ENCODE measurements around the gene ESPN. TPM values are rescaled to one million over a fixed set of nuclear protein-coding genes. Genes with fewer than 3 reads are reported as not detected.
A peak's percentile ranks its signal among the peaks of the same experiment; 100 is the strongest.
"Not testable (repeated sequence)": the region's sequence is repeated elsewhere in the genome, so short reads cannot be mapped to it uniquely, and the experiment has no call there.

Gene ESPN, protein sequence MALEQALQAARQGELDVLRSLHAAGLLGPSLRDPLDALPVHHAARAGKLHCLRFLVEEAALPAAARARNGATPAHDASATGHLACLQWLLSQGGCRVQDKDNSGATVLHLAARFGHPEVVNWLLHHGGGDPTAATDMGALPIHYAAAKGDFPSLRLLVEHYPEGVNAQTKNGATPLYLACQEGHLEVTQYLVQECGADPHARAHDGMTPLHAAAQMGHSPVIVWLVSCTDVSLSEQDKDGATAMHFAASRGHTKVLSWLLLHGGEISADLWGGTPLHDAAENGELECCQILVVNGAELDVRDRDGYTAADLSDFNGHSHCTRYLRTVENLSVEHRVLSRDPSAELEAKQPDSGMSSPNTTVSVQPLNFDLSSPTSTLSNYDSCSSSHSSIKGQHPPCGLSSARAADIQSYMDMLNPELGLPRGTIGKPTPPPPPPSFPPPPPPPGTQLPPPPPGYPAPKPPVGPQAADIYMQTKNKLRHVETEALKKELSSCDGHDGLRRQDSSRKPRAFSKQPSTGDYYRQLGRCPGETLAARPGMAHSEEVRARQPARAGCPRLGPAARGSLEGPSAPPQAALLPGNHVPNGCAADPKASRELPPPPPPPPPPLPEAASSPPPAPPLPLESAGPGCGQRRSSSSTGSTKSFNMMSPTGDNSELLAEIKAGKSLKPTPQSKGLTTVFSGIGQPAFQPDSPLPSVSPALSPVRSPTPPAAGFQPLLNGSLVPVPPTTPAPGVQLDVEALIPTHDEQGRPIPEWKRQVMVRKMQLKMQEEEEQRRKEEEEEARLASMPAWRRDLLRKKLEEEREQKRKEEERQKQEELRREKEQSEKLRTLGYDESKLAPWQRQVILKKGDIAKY
- total RNA-seq: 6.4 TPM

DNA sequence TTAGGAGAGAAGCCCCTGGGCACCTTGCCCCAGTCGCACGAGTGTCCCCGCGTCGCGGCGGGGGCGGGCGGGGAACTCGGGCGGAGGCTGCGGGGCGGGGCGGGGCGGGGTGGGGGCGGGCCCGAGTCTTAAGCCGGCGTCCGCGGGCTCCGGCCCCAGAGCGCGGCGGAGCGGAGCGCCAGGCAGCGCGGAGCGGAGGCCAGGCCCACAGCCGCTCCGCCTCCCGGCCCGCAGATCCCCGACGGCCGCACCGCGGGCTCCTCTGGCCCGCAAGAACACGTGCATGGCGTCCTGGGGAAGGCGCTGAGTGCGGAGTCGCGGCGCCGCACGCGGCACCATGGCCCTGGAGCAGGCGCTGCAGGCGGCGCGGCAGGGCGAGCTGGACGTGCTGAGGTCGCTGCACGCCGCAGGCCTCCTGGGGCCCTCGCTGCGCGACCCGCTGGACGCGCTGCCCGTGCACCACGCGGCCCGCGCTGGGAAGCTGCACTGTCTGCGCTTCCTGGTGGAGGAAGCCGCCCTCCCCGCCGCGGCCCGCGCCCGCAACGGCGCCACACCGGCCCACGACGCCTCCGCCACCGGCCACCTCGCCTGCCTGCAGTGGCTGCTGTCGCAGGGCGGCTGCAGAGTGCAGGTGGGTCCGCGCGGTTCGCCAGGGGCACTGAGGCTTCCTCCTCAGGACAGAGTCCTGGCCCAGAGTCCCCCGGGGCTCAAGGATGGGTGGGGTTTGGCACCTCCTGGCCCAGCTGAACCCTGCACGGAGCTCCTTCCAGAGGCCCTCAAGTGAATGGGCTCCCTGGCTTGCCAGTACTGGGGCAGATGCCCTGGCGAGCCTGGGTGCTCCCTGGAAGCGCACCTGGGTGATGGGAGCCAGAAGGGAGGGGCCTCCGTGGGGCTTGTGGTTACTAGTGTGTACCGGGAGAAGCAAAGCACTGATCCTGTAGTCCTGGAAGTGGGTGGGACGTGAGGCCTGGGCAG lies at the start of gene ESPN:
TSS of gene ESPN (plus strand) at position 158 of the 975 bp plus-strand sequence. CDS start at position 338, 180 bp downstream.
- no peak for DNase-seq

DNA sequence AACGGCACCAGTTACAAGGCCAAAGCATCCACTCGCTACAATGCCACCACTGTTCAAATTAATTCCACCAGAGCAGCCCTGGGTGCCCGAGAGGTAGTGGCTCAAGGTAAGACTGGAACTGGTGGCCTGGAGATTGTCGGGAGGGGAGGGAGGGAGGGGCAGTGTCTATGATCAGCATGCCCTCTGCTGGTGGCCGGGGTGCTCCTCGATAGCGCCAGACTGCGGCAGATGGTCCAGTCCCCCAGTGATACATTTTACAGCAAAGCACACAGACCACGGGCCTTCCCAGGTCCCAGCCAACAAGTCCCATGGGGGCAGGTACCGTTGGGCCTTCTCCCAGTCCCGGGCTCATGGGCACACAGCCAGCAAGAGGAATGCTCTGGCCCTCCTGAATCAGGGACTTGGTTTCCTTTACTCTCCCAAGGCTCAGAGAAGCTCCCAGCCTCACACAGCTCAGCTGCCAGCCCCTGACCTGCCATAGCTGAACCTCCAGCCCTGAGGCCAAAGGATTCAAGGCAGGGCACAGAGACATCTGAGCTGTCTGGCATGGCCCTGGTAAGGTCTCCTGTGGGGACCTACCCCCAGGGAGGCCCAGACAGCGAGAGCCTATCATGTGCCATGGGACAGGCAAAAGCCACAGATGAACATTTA lies 46.4 kb upstream of the ESPN start:
- no peak for DNase-seq

DNA sequence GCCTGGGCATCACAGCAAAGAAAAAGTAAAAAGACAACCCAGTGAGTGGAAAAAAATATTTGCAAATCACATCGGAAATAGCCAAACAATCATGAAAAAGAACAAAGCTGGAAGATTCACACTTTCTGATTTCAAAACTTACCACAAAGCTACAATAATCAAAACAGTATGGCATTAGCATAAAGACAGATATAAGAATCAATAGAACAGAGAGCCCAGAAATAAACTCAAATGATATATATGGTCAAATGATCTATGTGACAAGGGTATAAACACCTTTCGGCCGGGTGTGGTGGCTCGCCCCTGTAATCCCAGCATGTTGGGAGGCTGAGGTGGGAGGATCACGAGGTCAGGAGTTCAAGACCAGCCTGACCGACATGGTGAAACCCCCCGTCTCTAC lies 44.5 kb upstream of the ESPN start:
- DNase-seq: no peak

- DNase-seq: no peak
Observed at GRCh38 chr1:6384135-6384534, 40.4 kb upstream of the ESPN start.

DNA sequence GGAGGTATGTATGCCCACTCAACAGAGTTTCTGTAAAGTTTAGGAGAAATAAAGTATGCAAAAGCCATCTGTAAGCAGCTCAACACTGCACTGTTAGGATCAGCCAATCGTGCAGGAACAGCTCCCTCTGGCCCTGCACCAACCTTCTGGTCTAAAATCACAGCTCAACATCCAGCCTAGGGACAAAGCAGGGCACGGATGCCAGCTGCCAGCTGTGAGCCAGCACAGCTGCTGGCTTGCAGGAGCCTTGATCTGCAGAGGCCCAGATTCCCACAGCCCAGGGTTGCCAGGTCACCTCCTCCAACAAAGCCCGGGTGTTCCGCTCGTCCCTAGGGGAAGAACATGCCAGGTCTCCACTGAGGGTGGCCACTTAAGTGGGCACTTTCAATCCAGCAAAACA lies 39.6 kb upstream of the ESPN start:
- no peak for DNase-seq

GRCh38 chr1:6385488-6386191 lies 38.9 kb upstream of the ESPN start:
- DNase-seq: no peak

DNA sequence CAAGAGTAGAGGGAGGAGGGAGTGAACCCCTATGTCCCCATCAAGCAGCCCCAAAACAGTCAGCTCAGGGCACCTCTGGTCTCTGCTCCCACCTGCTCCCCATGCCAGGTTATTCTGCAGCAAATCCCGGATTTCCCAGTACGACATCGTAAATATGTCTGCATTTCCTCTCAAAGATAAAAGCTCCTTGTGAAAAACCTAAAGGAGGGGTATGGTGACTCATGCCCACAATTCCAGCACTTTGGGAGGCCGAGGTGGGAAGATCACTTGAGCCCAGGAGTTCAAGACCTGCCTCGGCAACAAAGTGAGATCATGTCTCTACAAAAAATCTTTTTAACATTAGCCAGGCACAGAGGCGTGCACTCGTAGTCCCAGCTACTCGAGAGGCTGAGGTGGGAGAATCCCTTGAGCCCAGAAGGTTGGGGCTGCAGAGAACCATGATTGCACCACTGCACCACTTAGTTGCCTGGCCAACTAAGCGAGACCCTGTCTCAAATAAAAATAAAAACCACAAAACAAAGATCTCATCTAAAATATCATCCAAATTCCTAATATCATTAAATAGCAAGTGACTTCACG lies 38.1 kb upstream of the ESPN start:
- DNase-seq: no peak

GRCh38 chr1:6389971-6390370 lies 34.6 kb upstream of the ESPN start:
- DNase-seq: no peak

GRCh38 chr1:6391951-6392808 lies 32.4 kb upstream of the ESPN start:
- no peak for DNase-seq

DNA sequence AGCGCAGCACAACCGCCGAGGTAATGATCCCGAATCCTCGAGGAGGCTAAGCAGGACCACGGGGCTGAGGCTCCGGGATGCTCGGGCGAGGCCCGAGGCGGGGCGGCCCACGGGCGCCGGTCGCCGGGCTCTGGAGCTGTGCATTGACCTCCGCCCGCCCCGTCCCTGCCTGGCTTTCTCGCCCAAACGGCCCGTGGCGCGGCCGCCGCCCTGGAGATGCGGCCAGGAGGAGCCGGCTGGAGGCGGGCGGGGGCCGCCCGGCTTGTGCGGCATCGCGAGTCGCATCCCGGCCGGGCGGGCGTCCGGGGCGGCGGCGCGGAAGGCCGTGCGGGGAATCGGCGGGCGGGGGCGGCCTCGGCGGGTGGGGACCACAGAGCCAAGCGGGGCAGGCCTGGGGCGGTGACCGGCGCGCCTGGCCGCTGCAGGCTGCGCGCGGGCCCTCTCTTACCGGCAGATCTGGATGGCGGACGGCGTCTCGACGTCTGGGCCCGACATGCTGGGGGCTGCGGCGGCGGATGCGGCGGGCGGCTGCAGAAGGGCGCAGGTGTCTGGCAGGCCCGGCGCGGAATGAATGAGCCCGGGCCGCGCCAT lies 31.7 kb upstream of the ESPN start:
- DNase-seq: no peak

DNA sequence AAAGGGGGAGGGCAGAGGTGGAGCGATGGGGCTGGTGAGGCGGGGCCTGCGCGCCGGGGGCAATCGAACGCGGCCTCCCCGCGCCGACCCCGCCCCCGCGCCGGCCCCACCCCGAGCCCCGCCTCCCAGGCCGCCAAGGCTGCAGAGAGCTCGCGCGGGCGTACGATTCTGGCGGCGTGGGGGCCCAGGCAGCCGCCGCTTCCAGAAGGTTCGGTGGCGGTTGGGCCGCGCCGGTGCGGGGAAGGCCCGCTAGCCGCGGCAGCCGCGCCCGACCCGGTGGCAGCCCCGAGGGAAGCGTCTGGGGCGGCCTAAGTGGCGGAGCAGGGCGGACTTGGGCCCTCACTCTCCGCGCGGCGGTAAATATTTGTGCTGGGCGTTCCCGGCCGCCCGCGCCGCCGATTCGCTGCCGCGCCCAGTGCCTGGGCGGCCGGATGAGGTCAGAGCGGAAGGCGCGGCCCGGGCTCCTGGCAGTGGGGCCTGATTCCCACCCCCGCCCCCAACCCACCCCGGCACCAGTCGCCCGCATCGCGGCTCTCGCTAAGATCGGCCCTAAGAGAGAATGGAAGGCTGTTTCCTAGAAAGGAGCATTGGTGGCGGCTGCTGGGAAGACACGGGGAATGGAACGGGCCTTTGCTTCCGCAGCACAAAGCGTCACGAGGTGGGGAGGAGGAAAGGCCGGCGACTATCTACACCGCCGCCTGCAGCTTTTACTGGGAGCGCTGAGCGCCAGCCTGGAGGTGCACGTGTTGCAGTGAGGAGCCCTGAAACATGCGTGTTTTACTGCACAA lies 31.0 kb upstream of the ESPN start, which contains the start of gene ACOT7:
TSS of gene ACOT7 (minus strand) at position 368 of the 788 bp plus-strand sequence. CDS start 368 bp downstream, outside the sequence.
- peak; percentile 80 for DNase-seq

GRCh38 chr1:6395130-6395529 lies 29.4 kb upstream of the ESPN start:
- DNase-seq: not testable (repeated sequence)

DNA sequence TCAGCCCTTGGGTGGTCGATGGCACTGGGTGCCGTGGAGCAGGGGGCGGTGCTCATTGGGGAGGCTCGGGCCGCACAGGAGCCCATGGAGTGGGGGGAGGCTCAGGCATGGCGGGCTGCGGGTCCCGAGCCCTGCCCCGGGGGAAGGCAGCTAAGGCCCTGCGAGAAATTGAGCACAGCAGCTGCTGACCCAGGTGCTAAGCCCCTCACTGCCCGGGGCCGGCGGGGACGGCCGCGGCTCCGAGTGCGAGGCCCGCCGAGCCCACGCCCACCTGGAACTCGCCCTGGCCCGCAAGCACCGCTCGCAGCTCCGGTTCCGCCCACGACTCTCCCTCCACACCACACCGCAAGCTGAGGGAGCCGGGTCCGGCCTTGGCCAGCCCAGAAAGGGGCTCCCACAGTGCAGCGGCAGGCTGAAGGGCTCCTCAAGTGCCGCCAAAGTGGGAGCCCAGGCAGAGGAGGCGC lies 28.8 kb upstream of the ESPN start:
- not testable (repeated sequence) for DNase-seq

GRCh38 chr1:6396998-6397397 lies 27.6 kb upstream of the ESPN start:
- no peak for DNase-seq

DNA sequence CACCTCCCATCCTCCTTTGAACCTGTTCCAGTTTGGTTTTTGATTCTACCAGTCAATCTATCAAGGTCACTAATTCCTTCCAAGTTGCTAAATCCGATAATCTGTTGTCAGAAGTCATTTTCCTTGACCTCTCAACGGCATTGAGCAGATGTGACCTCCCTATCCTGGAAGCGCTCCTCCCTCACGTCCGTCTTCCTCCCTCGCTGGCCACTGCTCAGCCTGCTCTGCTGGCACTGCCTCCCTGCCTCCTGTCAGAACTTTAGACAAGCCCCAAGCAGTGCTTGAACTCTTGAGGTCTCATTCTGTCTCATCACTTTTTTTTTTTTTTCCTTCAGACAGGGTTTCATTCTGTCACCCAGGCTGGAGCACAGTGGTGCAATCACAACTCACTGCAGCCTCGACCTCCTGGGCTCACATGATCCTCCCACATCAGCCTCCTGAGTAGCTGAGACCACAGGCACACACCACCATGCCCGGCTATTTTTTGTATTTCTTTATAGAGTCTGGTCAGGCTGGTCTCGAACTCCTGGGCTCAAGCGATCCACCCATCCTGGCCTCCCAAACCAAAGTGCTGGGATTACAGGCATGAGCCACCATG lies 26.6 kb upstream of the ESPN start:
- DNase-seq: no peak

- no peak for DNase-seq
Observed at GRCh38 chr1:6399294-6399693, 25.3 kb upstream of the ESPN start.

DNA sequence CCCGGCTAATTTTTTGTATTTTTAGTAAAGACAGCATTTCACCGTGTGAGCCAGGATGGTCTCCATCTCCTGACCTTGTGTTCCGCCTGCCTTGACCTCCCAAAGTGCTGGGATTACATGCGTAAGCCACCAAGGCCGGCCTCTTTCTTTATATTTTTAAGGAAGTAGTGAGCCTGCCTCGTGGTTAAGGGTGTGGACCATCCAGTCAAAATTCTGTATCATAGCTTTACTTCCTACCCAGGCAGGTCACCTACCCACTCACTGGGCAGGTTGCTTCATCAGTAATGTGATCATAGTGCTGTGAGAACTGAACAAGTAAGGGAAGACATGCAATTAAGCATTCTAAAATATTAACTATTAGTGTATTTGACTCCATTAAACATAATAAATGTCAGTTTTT lies 22.9 kb upstream of the ESPN start:
- DNase-seq: no peak

- no peak for DNase-seq
Observed at GRCh38 chr1:6408023-6408422, 16.6 kb upstream of the ESPN start.

Measured in skin of body (tissue), 2 donors.